Myocyte (in vitro differentiated cells): ENCODE measurements around the gene CLSTN2. TPM values are rescaled to one million over a fixed set of nuclear protein-coding genes. Genes with fewer than 3 reads are reported as not detected.

Source experiments
- DNase-seq: peaks from one replicate; pipeline ENCODE4 v3.0.0-alpha.2; 2012; ENCODE audit warnings: low read depth
- total RNA-seq: library from RNA; depleted of rRNA; stranded (reverse); fragments of >200 nt; gene quantifications from 2 replicates; pipeline ENCODE4 v1.2.3, GENCODE V29; 2014

The CLSTN2 gene
- total RNA-seq, 1 donor from 2014 or later = 25.4 TPM

DNA sequence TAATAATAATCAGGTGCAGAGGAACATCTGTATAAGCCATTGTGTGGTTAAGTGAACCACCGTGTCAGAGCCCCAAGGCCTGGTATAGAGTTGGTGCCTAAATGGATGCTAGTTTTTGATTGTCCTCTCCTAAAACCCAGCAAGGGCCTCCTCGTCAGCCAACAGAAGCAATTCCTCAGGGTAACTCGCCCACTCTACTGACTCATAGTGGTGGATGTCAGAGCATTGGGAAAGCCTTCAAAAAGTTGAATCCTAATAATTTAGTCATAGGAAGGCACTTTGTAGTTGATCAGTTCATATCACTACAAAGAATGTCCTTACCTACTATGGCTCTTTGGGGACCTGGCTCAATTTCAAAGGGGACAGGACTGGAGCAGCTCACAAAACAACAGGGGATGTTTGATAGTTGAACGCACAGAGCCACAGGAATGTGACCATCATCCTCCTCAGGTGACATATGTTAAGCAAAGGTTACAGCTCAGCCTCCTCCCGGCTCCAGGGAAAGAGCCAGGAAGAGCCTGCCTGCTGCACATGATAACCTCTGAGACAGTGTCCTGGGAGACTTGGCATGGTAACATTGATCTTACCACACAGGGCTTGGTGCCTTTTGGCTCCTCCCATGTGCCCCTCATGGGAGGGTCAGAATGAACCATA lies 338.7 kb downstream of the CLSTN2 start:
- DNase-seq = no peak

- no peak for DNase-seq
These were observed 339.4 kb downstream of the CLSTN2 start for GRCh38 chr3:140274429-140274828.

- peak; percentile 28 for DNase-seq
These were observed 341.7 kb downstream of the CLSTN2 start for GRCh38 chr3:140276703-140277102.

- no peak for DNase-seq
These were observed 342.9 kb downstream of the CLSTN2 start for GRCh38 chr3:140277886-140278285.

GRCh38 chr3:140284372-140284771 lies 349.4 kb downstream of the CLSTN2 start:
- DNase-seq = no peak

- peak; percentile 77 for DNase-seq
These were observed 350.4 kb downstream of the CLSTN2 start for GRCh38 chr3:140285380-140285779.

- DNase-seq = no peak
These were observed 353.6 kb downstream of the CLSTN2 start for GRCh38 chr3:140288595-140288994.

- no peak for DNase-seq
These were observed 355.1 kb downstream of the CLSTN2 start for GRCh38 chr3:140290105-140290504.

DNA sequence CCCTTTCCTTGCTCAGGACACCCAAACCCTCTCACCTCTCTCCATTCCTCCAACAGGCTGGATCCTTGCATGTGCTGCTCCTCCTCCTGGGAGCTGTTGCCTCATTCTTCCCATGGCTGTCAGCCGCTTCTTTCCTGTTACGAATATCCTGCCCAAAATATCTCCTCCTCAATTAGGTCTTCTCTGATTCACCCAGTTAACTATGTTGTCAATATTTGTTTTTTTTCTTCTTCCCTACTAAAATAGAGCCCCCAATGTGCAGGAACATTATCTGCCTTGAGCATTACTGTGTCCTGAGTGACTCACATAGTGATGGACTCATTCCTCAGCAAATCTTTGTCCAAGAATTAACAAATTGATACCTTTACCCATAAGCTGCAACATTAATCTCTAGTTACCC lies 357.2 kb downstream of the CLSTN2 start:
- peak; percentile 23 for DNase-seq

DNA sequence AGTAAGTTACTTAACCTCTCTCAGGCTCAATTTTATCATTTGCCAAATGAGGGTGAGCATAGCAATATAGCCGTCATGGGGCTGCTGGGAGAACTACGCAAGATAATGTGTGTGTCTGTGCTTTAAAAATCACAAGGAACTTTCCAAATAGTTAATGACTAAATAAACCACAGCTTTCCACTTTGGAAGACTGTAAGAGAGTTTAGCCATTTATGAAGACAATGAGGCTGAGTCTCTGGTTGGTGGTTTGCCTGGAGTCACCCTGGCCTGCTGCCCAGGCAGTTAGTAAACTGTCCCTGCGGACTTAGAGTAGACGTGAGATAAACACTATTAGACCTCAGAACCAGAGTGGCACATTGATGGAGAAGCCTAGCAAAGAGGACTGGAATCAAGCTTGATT lies 357.7 kb downstream of the CLSTN2 start:
- DNase-seq = peak; percentile 86

DNA sequence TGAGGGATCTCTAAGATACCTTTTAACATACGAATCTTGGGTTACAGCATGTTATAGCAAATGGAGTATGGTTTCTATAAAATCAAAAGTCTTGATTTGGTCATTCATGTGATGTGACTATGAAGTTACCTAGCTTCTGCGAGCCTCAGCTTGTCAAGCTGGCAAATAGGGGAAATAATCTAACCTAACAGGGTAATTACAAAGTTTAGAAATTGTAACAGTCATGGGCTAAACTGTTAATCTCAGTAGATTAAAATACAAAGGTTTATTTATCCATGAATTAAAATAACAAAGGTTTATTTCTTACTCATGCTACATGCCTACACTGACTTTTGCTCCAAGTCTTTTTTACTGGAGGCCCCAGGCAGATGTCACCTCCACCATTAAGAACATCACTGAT lies 359.1 kb downstream of the CLSTN2 start:
- no peak for DNase-seq

GRCh38 chr3:140296796-140297352 lies 361.9 kb downstream of the CLSTN2 start:
- DNase-seq = no peak

GRCh38 chr3:140298043-140298442 lies 363.1 kb downstream of the CLSTN2 start:
- DNase-seq = no peak

- no peak for DNase-seq
These were observed 363.6 kb downstream of the CLSTN2 start for GRCh38 chr3:140298569-140299070.

- DNase-seq = no peak
These were observed 368.9 kb downstream of the CLSTN2 start for GRCh38 chr3:140303875-140304274.

GRCh38 chr3:140308535-140308934 lies 373.6 kb downstream of the CLSTN2 start:
- DNase-seq = no peak

DNA sequence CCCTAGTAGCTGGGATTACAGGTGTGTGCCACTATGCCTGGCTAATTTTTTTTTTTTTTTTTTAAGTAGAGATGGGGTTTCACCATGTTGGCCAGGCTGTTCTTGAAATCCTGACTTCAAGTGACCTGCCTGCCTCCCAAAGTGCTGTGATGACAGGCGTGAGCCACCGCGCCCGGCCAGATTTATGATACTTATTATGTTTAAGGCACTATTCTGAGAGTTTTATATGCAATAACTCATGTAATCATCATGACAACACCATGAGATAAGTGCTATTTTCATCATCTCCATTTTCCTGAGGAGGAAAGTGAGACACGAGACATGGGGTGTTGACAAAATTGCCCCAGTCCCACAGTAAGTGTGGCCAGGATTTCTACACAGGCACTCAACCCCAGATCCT lies 376.4 kb downstream of the CLSTN2 start:
- no peak for DNase-seq

DNA sequence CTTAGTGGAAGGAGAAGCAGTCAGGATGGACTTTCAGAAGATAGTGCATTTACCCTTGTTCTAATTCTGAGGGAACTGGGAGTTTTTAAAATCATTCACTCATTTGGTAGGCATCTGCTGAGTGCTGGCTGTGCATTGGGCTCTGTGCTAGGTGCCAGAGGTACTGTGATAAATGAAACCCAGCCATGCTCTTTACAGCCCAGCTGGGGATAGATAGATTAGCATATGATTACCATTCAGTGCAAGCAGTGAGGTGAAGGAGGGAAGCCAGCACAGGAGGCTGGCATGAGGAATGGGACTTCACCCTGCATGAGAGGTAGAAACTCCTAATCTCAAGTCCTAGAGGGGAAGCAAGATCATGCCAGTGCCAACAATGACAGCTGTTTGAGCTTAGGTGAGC lies 381.0 kb downstream of the CLSTN2 start:
- DNase-seq = no peak

DNA sequence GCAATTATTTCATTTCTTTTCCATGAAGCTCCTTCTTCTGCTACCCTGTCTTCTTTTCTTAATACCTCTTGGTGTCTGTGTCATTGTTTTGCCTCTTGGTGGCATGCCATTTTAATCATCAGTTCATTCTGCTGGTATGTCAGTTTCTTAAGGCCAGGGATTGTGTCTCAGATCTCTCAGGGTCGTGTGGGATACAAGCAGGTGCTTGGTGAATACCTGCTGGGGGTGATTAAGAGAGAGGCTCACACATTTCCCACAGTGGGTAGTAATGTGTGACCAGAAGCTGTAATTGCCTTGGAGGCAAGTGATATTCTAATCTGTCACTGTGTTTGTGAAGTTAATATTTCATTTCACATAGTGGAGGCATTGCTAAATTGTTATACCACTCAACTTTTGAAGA lies 381.5 kb downstream of the CLSTN2 start:
- no peak for DNase-seq

DNA sequence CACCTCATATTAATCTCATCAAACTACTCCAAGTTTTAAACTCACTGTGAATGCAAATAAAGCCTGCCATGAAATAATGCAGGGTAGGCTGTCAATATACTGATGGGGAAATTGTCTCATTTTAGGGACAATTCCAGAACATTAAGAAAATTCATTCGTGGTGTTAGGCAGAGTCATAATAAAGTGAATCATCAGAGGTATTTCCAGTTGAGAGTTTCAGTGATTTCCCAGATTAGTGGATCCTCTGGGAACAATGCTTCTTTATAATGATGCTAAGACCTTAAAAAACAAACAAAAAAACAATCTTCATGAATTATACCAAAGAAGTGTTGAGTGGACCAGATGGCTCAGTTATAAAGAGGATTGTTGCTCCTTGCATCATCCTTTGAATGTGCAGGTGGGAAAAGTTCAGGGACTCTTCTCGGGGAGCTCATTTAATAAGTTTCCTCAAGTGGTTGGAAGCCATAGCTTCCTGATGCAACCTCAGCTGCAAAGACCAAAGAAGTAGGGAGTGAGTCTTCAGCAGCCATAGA lies 381.9 kb downstream of the CLSTN2 start:
- DNase-seq = no peak

DNA sequence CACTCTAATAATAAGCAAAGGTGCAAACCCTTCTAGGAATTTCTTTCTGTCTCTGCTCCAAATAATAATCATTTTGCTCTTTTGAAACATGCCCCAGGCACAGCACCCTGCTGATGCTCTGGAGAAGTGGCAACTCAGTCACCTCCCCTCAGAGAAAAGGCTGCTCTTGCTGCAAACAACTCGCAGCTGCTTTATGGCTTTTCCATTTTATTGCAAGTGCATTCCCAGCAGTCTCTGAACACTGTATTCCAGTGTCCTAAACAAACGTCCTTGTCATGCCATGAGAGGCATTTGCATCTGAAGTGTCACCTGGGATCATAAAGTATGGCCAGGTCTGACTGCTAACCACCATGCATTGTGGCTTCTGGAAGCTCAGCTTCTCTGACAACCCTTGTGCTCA lies 384.8 kb downstream of the CLSTN2 start:
- no peak for DNase-seq

DNA sequence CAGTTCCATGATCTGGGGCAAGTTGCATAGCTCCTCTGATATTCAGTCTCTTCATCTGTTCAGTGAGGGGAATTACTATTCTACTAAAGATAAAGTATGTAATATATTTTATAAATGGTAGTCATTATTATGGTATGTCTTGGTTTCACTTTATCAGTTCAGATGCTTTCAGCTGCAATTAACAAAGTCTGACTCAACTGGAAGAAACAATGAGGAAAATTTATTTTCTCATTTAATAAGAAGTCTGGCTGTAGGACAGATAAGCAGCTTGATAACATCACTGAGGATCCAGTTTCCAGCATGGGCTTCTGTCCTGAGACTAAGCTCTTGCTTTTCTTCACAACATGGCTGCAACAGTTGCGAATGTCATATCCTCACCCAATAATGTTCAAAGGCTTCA lies 388.6 kb downstream of the CLSTN2 start:
- DNase-seq = no peak

- no peak for DNase-seq
These were observed 397.1 kb downstream of the CLSTN2 start for GRCh38 chr3:140332131-140332530.
